A549 treated with AZD9567 at 1 μM for 4 hours (cell line): ENCODE measurements around the gene VPS26C. TPM values are rescaled to one million over a fixed set of nuclear protein-coding genes. Genes with fewer than 3 reads are reported as not detected.

Experiments used
- total RNA-seq: library from RNA; stranded (reverse); fragments of 200-300 nt; extraction: Qiagen RNA extraction; gene quantifications from 5 replicates; pipeline ENCODE4 v1.2.3, GENCODE V29; 2022; ENCODE audit not compliant: insufficient read depth

Gene VPS26C
- 25.0 to 34.3 TPM (median 29.2 TPM) in 5 replicates for total RNA-seq

DNA sequence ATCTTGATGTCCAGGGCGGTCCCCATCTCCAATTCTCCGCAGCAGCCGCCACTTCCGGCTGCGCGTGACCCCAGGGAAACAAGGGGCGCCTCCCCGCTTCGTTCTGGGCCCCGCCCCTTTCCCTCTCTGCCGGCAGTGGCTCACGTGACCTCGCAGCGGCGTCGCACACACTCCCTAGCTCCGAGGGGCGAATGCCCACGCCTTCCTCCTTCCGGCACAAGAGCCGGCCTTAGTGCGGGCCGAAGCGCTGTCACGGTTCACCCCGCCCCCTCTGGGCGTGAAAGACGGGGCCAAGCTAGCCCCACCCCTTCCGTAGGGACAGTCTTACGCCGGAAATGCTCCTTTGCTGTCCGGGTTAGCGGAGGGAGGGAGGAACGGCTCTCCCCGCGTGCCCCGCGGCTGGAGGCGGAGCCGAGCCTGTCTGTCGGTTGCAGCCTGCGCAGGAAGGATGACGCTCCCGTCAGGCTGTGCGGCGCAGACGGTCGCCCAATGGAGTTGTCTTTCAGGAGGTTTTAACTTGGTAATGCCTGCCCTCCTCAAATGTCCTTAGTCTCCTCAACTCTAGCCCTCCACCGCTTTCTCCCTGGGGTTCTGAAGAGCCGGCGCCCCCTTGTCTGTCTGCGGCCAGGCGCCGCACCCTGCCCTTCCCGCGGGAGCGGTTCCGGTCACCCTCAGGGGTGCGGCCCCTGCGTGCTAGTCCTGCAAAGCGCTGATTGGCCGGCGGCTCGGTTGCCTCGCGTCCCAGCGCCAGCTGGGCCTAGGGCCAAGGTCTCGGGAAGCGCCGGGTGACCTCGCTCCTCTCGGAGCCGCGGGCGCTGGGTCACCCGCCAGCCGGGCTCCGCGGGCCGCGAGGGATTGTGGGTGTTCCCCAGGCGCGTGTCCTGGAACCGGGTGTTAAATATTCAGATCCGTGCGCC, at the start of gene VPS26C:
Gene VPS26C (minus strand): TSS at position 66 of the 917 bp plus-strand sequence. CDS start 40 bp downstream, at position 26.

Other genes with a start within 250 kb of the VPS26C start
- gene PIGP, start 194.3 kb downstream of the VPS26C start, total RNA-seq = 13.9 to 17.7 TPM (median 16.5 TPM) in 5 replicates
- 26.3 to 49.7 TPM (median 28.8 TPM) in 5 replicates for gene TTC3, start 194.1 kb downstream of the VPS26C start, total RNA-seq
- 10.9 to 14.5 TPM (median 11.5 TPM) in 5 replicates for gene DYRK1A, start 99.4 kb upstream of the VPS26C start, total RNA-seq